Activated T-cell treated with anti-CD3 and anti-CD28 coated beads, Interleukin-2, amount 50 U/mL, for 24 hours (primary cell): ENCODE data around the gene ZNRF2.
"Not testable (repeated sequence)": the region's sequence is repeated elsewhere in the genome, so short reads cannot be mapped to it uniquely, and the experiment has no call there.

ENCODE experiments used
- DNase-seq: peaks from one replicate; pipeline ENCODE4 v3.0.0-alpha.2; 2020
- H3K27ac Mint-ChIP-seq: 2 replicates; pipeline ENCODE4 v1.8.0; 2020; ENCODE audit warnings: mild to moderate bottlenecking, mixed read lengths
- H3K27me3 Mint-ChIP-seq: 2 replicates; pipeline ENCODE4 v1.8.0; 2020; ENCODE audit warnings: mixed read lengths
- H3K36me3 Mint-ChIP-seq: 2 replicates; pipeline ENCODE4 v1.8.0; 2020; ENCODE audit warnings: low read depth, mixed read lengths
- H3K4me1 Mint-ChIP-seq: 2 replicates; pipeline ENCODE4 v1.8.0; 2020; ENCODE audit warnings: low read depth, mixed read lengths
- H3K4me3 Mint-ChIP-seq: 2 replicates; pipeline ENCODE4 v1.8.0; 2020; ENCODE audit warnings: mild to moderate bottlenecking, moderate library complexity, mixed read lengths
- H3K9me3 Mint-ChIP-seq: 2 replicates; pipeline ENCODE4 v1.8.0; 2020; ENCODE audit warnings: mixed read lengths

The ZNRF2 gene

GRCh38 chr7:30252885-30253795, 31.3 kb upstream of the ZNRF2 start:
- DNase-seq = no peak
- H3K9me3 Mint-ChIP-seq = no peaks in the 10 kb centered on the region
- no peaks in the 10 kb centered on the region for H3K27me3 Mint-ChIP-seq
- peaks cover 28% of the 10 kb centered on the region for H3K4me1 Mint-ChIP-seq
- no peak overlapping the region for H3K27ac Mint-ChIP-seq
- no peak overlapping the region for H3K4me3 Mint-ChIP-seq
- no peaks in the 10 kb centered on the region for H3K36me3 Mint-ChIP-seq

- Mint-ChIP-seq H3K27ac (no peak overlapping the region), H3K4me1 (peaks cover 28% of the 10 kb centered on the region), H3K4me3 (no peak overlapping the region), H3K36me3 (no peaks in the 10 kb centered on the region), H3K9me3 (no peaks in the 10 kb centered on the region), H3K27me3 (no peaks in the 10 kb centered on the region)
- DNase-seq = no peak
These were observed 30.6 kb upstream of the ZNRF2 start for GRCh38 chr7:30253796-30254165.

GRCh38 chr7:30254248-30254647, 30.1 kb upstream of the ZNRF2 start:
- DNase-seq = no peak
- H3K27me3 Mint-ChIP-seq = no peaks in the 10 kb centered on the region
- H3K27ac Mint-ChIP-seq = no peak overlapping the region
- no peaks in the 10 kb centered on the region for H3K36me3 Mint-ChIP-seq
- H3K4me3 Mint-ChIP-seq = no peak overlapping the region
- no peaks in the 10 kb centered on the region for H3K9me3 Mint-ChIP-seq
- H3K4me1 Mint-ChIP-seq = peaks cover 27% of the 10 kb centered on the region

GRCh38 chr7:30254717-30255063, 29.7 kb upstream of the ZNRF2 start:
- H3K27ac Mint-ChIP-seq = no peak overlapping the region
- no peaks in the 10 kb centered on the region for H3K27me3 Mint-ChIP-seq
- peaks cover 23% of the 10 kb centered on the region for H3K4me1 Mint-ChIP-seq
- H3K4me3 Mint-ChIP-seq = no peak overlapping the region
- H3K36me3 Mint-ChIP-seq = no peaks in the 10 kb centered on the region
- DNase-seq = no peak
- H3K9me3 Mint-ChIP-seq = no peaks in the 10 kb centered on the region

- Mint-ChIP-seq H3K27me3 (no peaks in the 10 kb centered on the region), H3K27ac (no peak overlapping the region), H3K4me3 (no peak overlapping the region), H3K4me1 (peaks cover 18% of the 10 kb centered on the region), H3K9me3 (no peaks in the 10 kb centered on the region), H3K36me3 (no peaks in the 10 kb centered on the region)
- DNase-seq = no peak
These were observed 29.2 kb upstream of the ZNRF2 start for GRCh38 chr7:30255064-30255769.

- Mint-ChIP-seq H3K4me1 (peaks cover 11% of the 10 kb centered on the region), H3K27me3 (no peaks in the 10 kb centered on the region), H3K9me3 (no peaks in the 10 kb centered on the region), H3K27ac (no peak overlapping the region), H3K4me3 (no peak overlapping the region), H3K36me3 (no peaks in the 10 kb centered on the region)
- DNase-seq = no peak
These were observed 28.0 kb upstream of the ZNRF2 start for GRCh38 chr7:30256349-30256858.

- no peak for DNase-seq
- H3K36me3 Mint-ChIP-seq = no peaks in the 10 kb centered on the region
- H3K27ac Mint-ChIP-seq = no peak overlapping the region
- no peak overlapping the region for H3K4me3 Mint-ChIP-seq
- no peaks in the 10 kb centered on the region for H3K4me1 Mint-ChIP-seq
- no peaks in the 10 kb centered on the region for H3K9me3 Mint-ChIP-seq
- peaks cover 3% of the 10 kb centered on the region for H3K27me3 Mint-ChIP-seq
These were observed 24.1 kb upstream of the ZNRF2 start for GRCh38 chr7:30260246-30260768.

GRCh38 chr7:30263090-30263710, 21.2 kb upstream of the ZNRF2 start:
- Mint-ChIP-seq H3K27me3 (peaks cover 3% of the 10 kb centered on the region), H3K9me3 (no peaks in the 10 kb centered on the region), H3K36me3 (no peaks in the 10 kb centered on the region), H3K4me3 (no peak overlapping the region), H3K27ac (no peak overlapping the region), H3K4me1 (no peaks in the 10 kb centered on the region)
- DNase-seq = no peak

GRCh38 chr7:30264052-30264451, 20.3 kb upstream of the ZNRF2 start:
- Mint-ChIP-seq H3K36me3 (no peaks in the 10 kb centered on the region), H3K9me3 (no peaks in the 10 kb centered on the region), H3K4me1 (no peaks in the 10 kb centered on the region), H3K27ac (no peak overlapping the region), H3K27me3 (peaks cover 3% of the 10 kb centered on the region), H3K4me3 (no peak overlapping the region)
- DNase-seq = no peak

GRCh38 chr7:30265189-30265588, 19.2 kb upstream of the ZNRF2 start:
- H3K4me1 Mint-ChIP-seq, H3K27ac Mint-ChIP-seq, H3K9me3 Mint-ChIP-seq, DNase-seq, H3K27me3 Mint-ChIP-seq, H3K4me3 Mint-ChIP-seq, H3K36me3 Mint-ChIP-seq: not testable (repeated sequence)

- H3K27ac Mint-ChIP-seq = no peak overlapping the region
- no peaks in the 10 kb centered on the region for H3K36me3 Mint-ChIP-seq
- no peak for DNase-seq
- no peak overlapping the region for H3K4me3 Mint-ChIP-seq
- no peaks in the 10 kb centered on the region for H3K9me3 Mint-ChIP-seq
- H3K4me1 Mint-ChIP-seq = no peaks in the 10 kb centered on the region
- H3K27me3 Mint-ChIP-seq = peaks cover 3% of the 10 kb centered on the region
These were observed 17.7 kb upstream of the ZNRF2 start for GRCh38 chr7:30266686-30267085.

GRCh38 chr7:30268586-30268985, 15.8 kb upstream of the ZNRF2 start:
- DNase-seq = no peak
- Mint-ChIP-seq H3K9me3 (no peaks in the 10 kb centered on the region), H3K27ac (no peak overlapping the region), H3K4me1 (no peaks in the 10 kb centered on the region), H3K27me3 (peaks cover 3% of the 10 kb centered on the region), H3K36me3 (no peaks in the 10 kb centered on the region), H3K4me3 (no peak overlapping the region)

- DNase-seq = no peak
- no peaks in the 10 kb centered on the region for H3K4me1 Mint-ChIP-seq
- H3K4me3 Mint-ChIP-seq = no peak overlapping the region
- no peak overlapping the region for H3K27ac Mint-ChIP-seq
- peaks cover 3% of the 10 kb centered on the region for H3K27me3 Mint-ChIP-seq
- H3K36me3 Mint-ChIP-seq = no peaks in the 10 kb centered on the region
- no peaks in the 10 kb centered on the region for H3K9me3 Mint-ChIP-seq
These were observed 14.9 kb upstream of the ZNRF2 start for GRCh38 chr7:30269490-30269889.

- Mint-ChIP-seq H3K27me3 (no peaks in the 10 kb centered on the region), H3K36me3 (no peaks in the 10 kb centered on the region), H3K4me3 (no peak overlapping the region), H3K4me1 (no peaks in the 10 kb centered on the region), H3K9me3 (no peaks in the 10 kb centered on the region), H3K27ac (no peak overlapping the region)
- DNase-seq = no peak
These were observed 13.5 kb upstream of the ZNRF2 start for GRCh38 chr7:30270921-30271320.

- no peaks in the 10 kb centered on the region for H3K27me3 Mint-ChIP-seq
- no peak overlapping the region for H3K27ac Mint-ChIP-seq
- H3K4me1 Mint-ChIP-seq = peaks cover 4% of the 10 kb centered on the region
- no peak for DNase-seq
- H3K9me3 Mint-ChIP-seq = no peaks in the 10 kb centered on the region
- H3K4me3 Mint-ChIP-seq = no peak overlapping the region
- no peaks in the 10 kb centered on the region for H3K36me3 Mint-ChIP-seq
These were observed 12.3 kb upstream of the ZNRF2 start for GRCh38 chr7:30272126-30272525.
